Mesendoderm (in vitro differentiated cells): Measurements from ENCODE around the gene P2RX7.
"Not testable (repeated sequence)": the region's sequence is repeated elsewhere in the genome, so short reads cannot be mapped to it uniquely, and the experiment has no call there.

Experiments used
- DNase-seq: peaks from one replicate; pipeline ENCODE4 v3.0.0; 2013
- H2AK5ac ChIP-seq: 2 replicates; pipeline ENCODE4 v1.6.1; 2013; ENCODE audit warnings: low read length, inconsistent platforms
- H2BK120ac ChIP-seq: 2 replicates; pipeline ENCODE4 v1.6.1; 2013; ENCODE audit warnings: low read depth, mild to moderate bottlenecking, low read length, moderate library complexity, mixed read lengths
- H2BK15ac ChIP-seq: replicated peaks from 2 replicates; pipeline ENCODE4 v1.6.1; 2013; ENCODE audit warnings: low read depth, mild to moderate bottlenecking, moderate library complexity
- H2BK5ac ChIP-seq: 2 replicates; pipeline ENCODE4 v1.6.1; 2013; ENCODE audit warnings: low read length, inconsistent platforms
- H3K18ac ChIP-seq: 2 replicates; pipeline ENCODE4 v1.6.1; 2013; ENCODE audit warnings: mild to moderate bottlenecking, low read length, mixed read lengths
- H3K23ac ChIP-seq: one replicate; pipeline ENCODE4 v1.6.1; 2013; ENCODE audit warnings: low read length
- H3K27ac ChIP-seq: 2 replicates; pipeline ENCODE4 v1.5.1; 2013; ENCODE audit warnings: low read depth, mild to moderate bottlenecking, inconsistent platforms, low read length, moderate library complexity
- H3K27me3 ChIP-seq: 2 replicates; pipeline ENCODE4 v1.6.1; 2013; ENCODE audit warnings: low read length, control low read depth, mild to moderate bottlenecking, inconsistent platforms; ENCODE audit not compliant: insufficient read depth, poor library complexity
- H3K36me3 ChIP-seq: 2 replicates; pipeline ENCODE4 v1.6.1; 2013; ENCODE audit warnings: low read length, inconsistent platforms; ENCODE audit not compliant: control insufficient read depth, insufficient read depth
- H3K4ac ChIP-seq: one replicate; pipeline ENCODE4 v1.6.1; 2013; ENCODE audit warnings: low read depth, mild to moderate bottlenecking, low read length, moderate library complexity
- H3K4me1 ChIP-seq: 2 replicates; pipeline ENCODE4 v1.6.1; 2013; ENCODE audit warnings: low read depth, low read length, inconsistent platforms; ENCODE audit not compliant: control insufficient read depth
- H3K4me2 ChIP-seq: 2 replicates; pipeline ENCODE4 v1.6.1; 2013; ENCODE audit warnings: low read length
- H3K4me3 ChIP-seq: 2 replicates; pipeline ENCODE4 v1.5.1; 2013; ENCODE audit warnings: mild to moderate bottlenecking, low read length
- H3K56ac ChIP-seq: one replicate; pipeline ENCODE4 v1.6.1; 2013; ENCODE audit warnings: low read length
- H3K79me1 ChIP-seq: 2 replicates; pipeline ENCODE4 v1.6.1; 2013; ENCODE audit warnings: low read length, inconsistent platforms
- H3K79me2 ChIP-seq: 2 replicates; pipeline ENCODE4 v1.6.1; 2013; ENCODE audit warnings: mild to moderate bottlenecking, low read length; ENCODE audit not compliant: control insufficient read depth, insufficient read depth
- H3K9ac ChIP-seq: 2 replicates; pipeline ENCODE4 v1.6.1; 2013; ENCODE audit warnings: low read length, inconsistent platforms
- H4K5ac ChIP-seq: one replicate; pipeline ENCODE4 v1.6.1; 2013; ENCODE audit warnings: low read length
- H4K8ac ChIP-seq: one replicate; pipeline ENCODE4 v1.6.1; 2013; ENCODE audit warnings: low read depth, mild to moderate bottlenecking, control low read depth, low read length, moderate library complexity
- WGBS: extraction: QIAGEN DNeasy Blood & Tissue Kit; methylation state at CpG from one replicate; pipeline ENCODE4 v1.1.7; 2013; ENCODE audit warnings: low lambda C conversion rate, missing lambda C conversion rate; ENCODE audit not compliant: insufficient coverage; ENCODE audit errors: extremely low coverage; 5-methylcytosine and 5-hydroxymethylcytosine counted together

P2RX7 gene

GRCh38 chr12:121228919-121229665 lies 96.4 kb downstream of the P2RX7 start:
- DNase-seq = no peak
- H3K27ac ChIP-seq = no peak overlapping the region
- WGBS = no CpG with 5 or more reads among the region's 24 CpGs

GRCh38 chr12:121229826-121230537 lies 97.3 kb downstream of the P2RX7 start:
- not testable (repeated sequence) for H3K56ac ChIP-seq, H3K4me2 ChIP-seq, H2AK5ac ChIP-seq, H3K79me1 ChIP-seq, H3K23ac ChIP-seq, H2BK5ac ChIP-seq, H2BK120ac ChIP-seq, H3K9ac ChIP-seq, H4K5ac ChIP-seq, H3K18ac ChIP-seq, H3K4me1 ChIP-seq, H3K4me3 ChIP-seq, H3K4ac ChIP-seq, H3K79me2 ChIP-seq, H2BK15ac ChIP-seq, H3K27me3 ChIP-seq, H3K27ac ChIP-seq, H3K36me3 ChIP-seq, H4K8ac ChIP-seq
- peak; percentile 92 for DNase-seq
- no CpG with 5 or more reads among the region's 19 CpGs for WGBS

More at GRCh38 chr12:121228919-121229665, 96.4 kb downstream of the P2RX7 start:
- Histone ChIP-seq H4K8ac (no peak overlapping the region), H3K4ac (no peak overlapping the region), H3K23ac (no peak overlapping the region), H3K4me3 (no peak overlapping the region), H3K9ac (no peak overlapping the region), H3K4me1 (no peaks in the 10 kb centered on the region), H2BK15ac (no peak overlapping the region), H2BK5ac (no peak overlapping the region), H3K4me2 (no peak overlapping the region), H4K5ac (no peak overlapping the region), H2AK5ac (no peak overlapping the region), H3K56ac (no peak overlapping the region), H3K18ac (no peak overlapping the region), H3K27me3 (no peaks in the 10 kb centered on the region), H3K36me3 (no peaks in the 10 kb centered on the region), H3K79me2 (no peaks in the 10 kb centered on the region), H2BK120ac (no peak overlapping the region), H3K79me1 (no peaks in the 10 kb centered on the region)

- no peak overlapping the region for H2AK5ac ChIP-seq
- no peaks in the 10 kb centered on the region for H3K79me1 ChIP-seq
- H4K5ac ChIP-seq = no peak overlapping the region
- no peak overlapping the region for H2BK15ac ChIP-seq
- no peak overlapping the region for H3K23ac ChIP-seq
- no peak overlapping the region for H2BK120ac ChIP-seq
- no peak overlapping the region for H3K56ac ChIP-seq
- WGBS = no CpG with 5 or more reads among the region's 12 CpGs
- H3K4me2 ChIP-seq = no peak overlapping the region
- no peak overlapping the region for H3K27ac ChIP-seq
- no peaks in the 10 kb centered on the region for H3K79me2 ChIP-seq
- H3K36me3 ChIP-seq = no peaks in the 10 kb centered on the region
- no peak overlapping the region for H3K4me3 ChIP-seq
- no peak overlapping the region for H3K4ac ChIP-seq
- H4K8ac ChIP-seq = no peak overlapping the region
- no peak overlapping the region for H2BK5ac ChIP-seq
- no peak overlapping the region for H3K18ac ChIP-seq
- DNase-seq = no peak
- no peaks in the 10 kb centered on the region for H3K4me1 ChIP-seq
- H3K27me3 ChIP-seq = no peaks in the 10 kb centered on the region
- H3K9ac ChIP-seq = no peak overlapping the region
Measured at GRCh38 chr12:121230538-121230907, 97.8 kb downstream of the P2RX7 start.

DNA sequence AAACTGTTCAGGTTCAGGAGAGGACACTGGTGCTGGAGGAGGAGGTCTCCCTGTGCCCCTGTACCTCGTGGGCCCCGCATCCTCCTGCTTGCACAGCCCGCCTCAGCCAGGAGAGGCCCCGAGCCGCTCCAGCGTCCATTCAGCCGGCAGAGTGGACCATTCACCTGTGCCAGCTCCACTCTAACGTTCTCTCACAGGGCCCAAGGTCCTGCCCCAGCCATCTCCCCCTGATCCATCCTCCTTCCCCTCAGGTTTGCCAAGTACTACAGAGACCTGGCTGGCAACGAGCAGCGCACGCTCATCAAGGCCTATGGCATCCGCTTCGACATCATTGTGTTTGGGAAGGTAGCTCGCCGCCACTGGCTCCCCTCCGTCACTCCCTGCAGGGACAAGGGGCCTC lies 99.5 kb downstream of the P2RX7 start:
- DNase-seq = no peak
- no peaks in the 10 kb centered on the region for H3K27me3 ChIP-seq
- no peak overlapping the region for H2BK120ac ChIP-seq
- no peak overlapping the region for H3K4ac ChIP-seq
- H3K36me3 ChIP-seq = peaks cover 3% of the 10 kb centered on the region
- no peak overlapping the region for H3K4me2 ChIP-seq
- H3K4me1 ChIP-seq = no peaks in the 10 kb centered on the region
- no peak overlapping the region for H3K27ac ChIP-seq
- no peaks in the 10 kb centered on the region for H3K79me2 ChIP-seq
- no peak overlapping the region for H3K4me3 ChIP-seq
- H3K23ac ChIP-seq = no peak overlapping the region
- H2BK5ac ChIP-seq = no peak overlapping the region
- H3K9ac ChIP-seq = no peak overlapping the region
- H4K8ac ChIP-seq = no peak overlapping the region
- H2BK15ac ChIP-seq = no peak overlapping the region
- H3K56ac ChIP-seq = no peak overlapping the region
- WGBS = no CpG with 5 or more reads among the region's 16 CpGs
- no peak overlapping the region for H3K18ac ChIP-seq
- no peaks in the 10 kb centered on the region for H3K79me1 ChIP-seq
- no peak overlapping the region for H4K5ac ChIP-seq
- no peak overlapping the region for H2AK5ac ChIP-seq

DNA sequence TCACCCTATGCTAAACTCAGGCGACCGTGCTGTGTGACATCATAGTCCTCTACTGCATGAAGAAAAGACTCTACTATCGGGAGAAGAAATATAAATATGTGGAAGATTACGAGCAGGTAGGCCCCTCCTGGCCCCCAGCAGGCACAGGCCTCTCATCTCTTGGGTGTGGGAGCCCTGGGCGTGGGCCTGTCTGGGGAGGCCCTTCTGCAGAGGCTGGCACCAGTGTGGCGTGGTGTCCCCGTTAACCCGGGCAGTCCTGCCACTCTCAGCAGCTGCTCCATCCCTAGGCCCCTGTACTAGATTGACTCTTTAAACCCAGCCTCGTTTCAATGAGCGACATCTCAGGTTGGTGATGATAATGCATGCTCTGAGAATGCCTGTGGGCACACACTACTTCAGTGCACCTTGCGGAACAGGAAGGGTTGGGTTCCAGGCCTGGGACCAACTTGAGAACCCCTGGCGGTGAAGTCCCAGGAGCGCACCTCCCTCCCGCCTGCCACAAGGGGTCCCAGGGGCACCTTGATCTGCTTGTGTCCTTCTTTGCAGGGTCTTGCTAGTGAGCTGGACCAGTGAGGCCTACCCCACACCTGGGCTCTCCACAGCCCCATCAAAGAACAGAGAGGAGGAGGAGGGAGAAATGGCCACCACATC lies 100.4 kb downstream of the P2RX7 start:
- Histone ChIP-seq H2BK120ac (no peak overlapping the region), H3K18ac (no peak overlapping the region), H3K4ac (no peak overlapping the region), H3K4me2 (no peak overlapping the region), H3K9ac (no peak overlapping the region), H3K4me1 (no peaks in the 10 kb centered on the region), H3K36me3 (peaks cover 4% of the 10 kb centered on the region), H3K27me3 (no peaks in the 10 kb centered on the region), H3K56ac (no peak overlapping the region), H2BK5ac (no peak overlapping the region), H3K4me3 (no peak overlapping the region), H2BK15ac (no peak overlapping the region), H2AK5ac (no peak overlapping the region), H3K27ac (no peak overlapping the region), H4K8ac (no peak overlapping the region), H4K5ac (no peak overlapping the region), H3K23ac (no peak overlapping the region), H3K79me2 (no peaks in the 10 kb centered on the region), H3K79me1 (no peaks in the 10 kb centered on the region)
- WGBS = no CpG with 5 or more reads among the region's 14 CpGs
- peak; percentile 51 for DNase-seq
